SK-N-SH treated with all-trans-retinoic acid at 6 μM for 48 hours (cell line): ENCODE results near the gene MSI1.

ENCODE experiments used
- ARNTL ChIP-seq: fragments of 450-650 bp; formaldehyde crosslinking; IDR thresholded peaks from 2 replicates; pipeline ENCODE4 v1.5.0; 2020; ENCODE audit warnings: low read depth, mild to moderate bottlenecking, moderate library complexity, borderline replicate concordance
- CREB5 ChIP-seq: fragments of 250-450 bp; sonication (Bioruptor Pico); IDR thresholded peaks from 2 replicates; pipeline ENCODE4 v1.5.1; 2020; ENCODE audit warnings: low read depth, mild to moderate bottlenecking, moderate library complexity
- CSDC2 ChIP-seq: fragments of 250-450 bp; sonication (Bioruptor Pico); IDR thresholded peaks from 2 replicates; pipeline ENCODE4 v1.5.0; 2020; ENCODE audit warnings: mild to moderate bottlenecking, moderate library complexity
- ESRRG ChIP-seq: fragments of 250-450 bp; sonication (Bioruptor Pico); IDR thresholded peaks from 2 replicates; pipeline ENCODE4 v1.6.1; 2021; ENCODE audit warnings: mild to moderate bottlenecking
- ISL1 ChIP-seq: fragments of 250-450 bp; sonication (Bioruptor Pico); IDR thresholded peaks from 2 replicates; pipeline ENCODE4 v2.1.2; 2022; ENCODE audit warnings: mild to moderate bottlenecking, moderate library complexity
- PATZ1 ChIP-seq: fragments of 250-450 bp; sonication (Bioruptor Pico); IDR thresholded peaks from 2 replicates; pipeline ENCODE4 v1.8.0; 2020; ENCODE audit warnings: mild to moderate bottlenecking, moderate library complexity, borderline replicate concordance
- RARB ChIP-seq: fragments of 250-450 bp; sonication (Bioruptor Pico); IDR thresholded peaks from 2 replicates; pipeline ENCODE4 v1.8.0; 2021; ENCODE audit warnings: mild to moderate bottlenecking, moderate library complexity
- ZFP3 ChIP-seq: fragments of 250-450 bp; sonication (Bioruptor Pico); IDR thresholded peaks from 2 replicates; pipeline ENCODE4 v1.5.0; 2020; ENCODE audit warnings: mild to moderate bottlenecking, moderate library complexity
- ZFP30 ChIP-seq: fragments of 450-650 bp; formaldehyde crosslinking; IDR thresholded peaks from 2 replicates; pipeline ENCODE4 v1.5.0; 2022; ENCODE audit warnings: mild to moderate bottlenecking, moderate library complexity
- ZNF8 ChIP-seq: fragments of 450-650 bp; formaldehyde crosslinking; IDR thresholded peaks from 2 replicates; pipeline ENCODE4 v1.5.0; 2020; ENCODE audit warnings: mild to moderate bottlenecking, moderate library complexity

- TF ChIP-seq CSDC2 (no peak), RARB (CRISPR knock-in tag) (no peak), ZFP3 (CRISPR knock-in tag) (no peak), PATZ1 (CRISPR knock-in tag) (no peak), CREB5 (CRISPR knock-in tag) (no peak), ARNTL (CRISPR knock-in tag) (no peak), ESRRG (CRISPR knock-in tag) (no peak), ISL1 (no peak), ZFP30 (CRISPR knock-in tag) (no peak), ZNF8 (CRISPR knock-in tag) (no peak)
Measured at GRCh38 chr12:120381752-120382419, 12.9 kb upstream of the MSI1 start.
